H9 (cell line): ENCODE measurements around the gene C16orf86. TPM values are rescaled to one million over a fixed set of nuclear protein-coding genes. Genes with fewer than 3 reads are reported as not detected.

Experiments used
- DNase-seq: peaks from one replicate; pipeline ENCODE4 v3.0.0-alpha.2; 2017
- H2AFZ ChIP-seq: one replicate; pipeline ENCODE4 v1.6.1; 2013; ENCODE audit warnings: mild to moderate bottlenecking, low read length, control low read depth, moderate library complexity
- H2AK5ac ChIP-seq: 2 replicates; pipeline ENCODE4 v1.6.1; 2013; ENCODE audit warnings: low read length, control low read depth, mixed read lengths; ENCODE audit not compliant: insufficient read length
- H2BK120ac ChIP-seq: one replicate; pipeline ENCODE4 v1.6.1; 2013; ENCODE audit warnings: low read depth, mild to moderate bottlenecking, low read length, control low read depth, inconsistent platforms; ENCODE audit not compliant: poor library complexity, severe bottlenecking
- H2BK12ac ChIP-seq: 2 replicates; pipeline ENCODE4 v1.6.1; 2013; ENCODE audit warnings: low read length, control low read depth, mixed read lengths, low read depth; ENCODE audit not compliant: insufficient read length
- H2BK15ac ChIP-seq: 2 replicates; pipeline ENCODE4 v1.6.1; 2013; ENCODE audit warnings: low read depth, low read length, control low read depth
- H2BK20ac ChIP-seq: one replicate; pipeline ENCODE4 v1.6.1; 2013; ENCODE audit warnings: low read depth, mild to moderate bottlenecking, low read length, control low read depth, inconsistent platforms; ENCODE audit not compliant: poor library complexity, severe bottlenecking
- H2BK5ac ChIP-seq: 2 replicates; pipeline ENCODE4 v1.6.1; 2013; ENCODE audit warnings: low read length, control low read depth, mixed read lengths; ENCODE audit not compliant: insufficient read length
- H3K14ac ChIP-seq: 2 replicates; pipeline ENCODE4 v1.6.1; 2013; ENCODE audit warnings: low read length, control low read depth; ENCODE audit not compliant: insufficient read depth
- H3K18ac ChIP-seq: 2 replicates; pipeline ENCODE4 v1.6.1; 2013; ENCODE audit warnings: low read depth, mild to moderate bottlenecking, mixed read lengths, low read length, control low read depth; ENCODE audit not compliant: insufficient read length
- H3K23ac ChIP-seq: 2 replicates; pipeline ENCODE4 v1.6.1; 2013; ENCODE audit warnings: low read length, control low read depth, mixed read lengths, low read depth; ENCODE audit not compliant: insufficient read length
- H3K23me2 ChIP-seq: 2 replicates; pipeline ENCODE4 v1.6.1; 2013; ENCODE audit warnings: low read depth, mild to moderate bottlenecking, mixed read lengths, low read length, control low read depth; ENCODE audit not compliant: insufficient read length, poor library complexity, severe bottlenecking
- H3K27ac ChIP-seq: 2 replicates; pipeline ENCODE4 v1.5.1; 2013; ENCODE audit warnings: low read length, control low read depth, mixed read lengths, low read depth; ENCODE audit not compliant: insufficient read length
- H3K27me3 ChIP-seq: 2 replicates; pipeline ENCODE4 v1.6.1; 2013; ENCODE audit warnings: low read length, control low read depth, inconsistent platforms; ENCODE audit not compliant: insufficient read depth
- H3K4ac ChIP-seq: 2 replicates; pipeline ENCODE4 v1.6.1; 2013; ENCODE audit warnings: low read depth, mild to moderate bottlenecking, control low read depth, inconsistent platforms, low read length, moderate library complexity
- H3K4me1 ChIP-seq: 2 replicates; pipeline ENCODE4 v1.6.1; 2013; ENCODE audit warnings: low read length, control low read depth, inconsistent platforms; ENCODE audit not compliant: insufficient read depth
- H3K4me2 ChIP-seq: 2 replicates; pipeline ENCODE4 v1.6.1; 2013; ENCODE audit warnings: low read length, control low read depth, mixed read lengths; ENCODE audit not compliant: insufficient read length, insufficient read depth
- H3K56ac ChIP-seq: 2 replicates; pipeline ENCODE4 v1.6.1; 2013; ENCODE audit warnings: low read depth, mild to moderate bottlenecking, mixed read lengths, low read length, control low read depth; ENCODE audit not compliant: insufficient read length
- H3K79me1 ChIP-seq: 2 replicates; pipeline ENCODE4 v1.6.1; 2013; ENCODE audit warnings: low read depth, mild to moderate bottlenecking, moderate library complexity, low read length, control low read depth, inconsistent platforms; ENCODE audit not compliant: insufficient read depth, poor library complexity, severe bottlenecking
- H3K79me2 ChIP-seq: 2 replicates; pipeline ENCODE4 v1.6.1; 2013; ENCODE audit warnings: low read length, control low read depth, inconsistent platforms; ENCODE audit not compliant: insufficient read depth
- H3K9ac ChIP-seq: 2 replicates; pipeline ENCODE4 v1.6.1; 2013; ENCODE audit warnings: low read length, control low read depth, mixed read lengths; ENCODE audit not compliant: insufficient read length; ENCODE audit errors: extremely low read depth
- H3K9me3 ChIP-seq: one replicate; pipeline ENCODE4 v1.6.1; 2013; ENCODE audit warnings: low read depth, low read length, inconsistent platforms; ENCODE audit not compliant: control insufficient read depth
- H3T11ph ChIP-seq: one replicate; pipeline ENCODE4 v1.6.1; 2013; ENCODE audit warnings: mild to moderate bottlenecking, low read length, control low read depth, inconsistent platforms
- H4K20me1 ChIP-seq: one replicate; pipeline ENCODE4 v1.6.1; 2013; ENCODE audit not compliant: control insufficient read depth, insufficient read length, insufficient read depth
- H4K5ac ChIP-seq: 2 replicates; pipeline ENCODE4 v1.6.1; 2013; ENCODE audit warnings: low read depth, mild to moderate bottlenecking, mixed read lengths, low read length, control low read depth; ENCODE audit not compliant: insufficient read length
- H4K8ac ChIP-seq: replicated peaks from 2 replicates; pipeline ENCODE4 v1.6.1; 2013; ENCODE audit warnings: low read length, control low read depth, mixed read lengths, low read depth; ENCODE audit not compliant: insufficient read length
- H4K91ac ChIP-seq: 2 replicates; pipeline ENCODE4 v1.6.1; 2013; ENCODE audit warnings: low read depth, mild to moderate bottlenecking, moderate library complexity, mixed read lengths, low read length, control low read depth; ENCODE audit not compliant: insufficient read length
- H3K27ac Mint-ChIP-seq, 3 experiments: 2 replicates in 2 of 3; 3 replicates in 1 of 3; pipeline ENCODE4 v1.8.0; 2020 to 2021; ENCODE audit warnings: mixed read lengths in 3 of 3, mild to moderate bottlenecking in 1 of 3, moderate library complexity in 1 of 3
- H3K27me3 Mint-ChIP-seq: 2 replicates; pipeline ENCODE4 v1.8.0; 2021; ENCODE audit warnings: low read depth, mild to moderate bottlenecking, moderate library complexity, mixed read lengths
- H3K36me3 Mint-ChIP-seq, 3 experiments: 2 replicates in 2 of 3; 3 replicates in 1 of 3; pipeline ENCODE4 v1.8.0; 2020 to 2021; ENCODE audit warnings: low read depth in 3 of 3, mixed read lengths in 3 of 3; ENCODE audit not compliant: insufficient read depth in 1 of 3
- H3K4me1 Mint-ChIP-seq, 2 experiments: 2 replicates each; pipeline ENCODE4 v1.8.0; 2020; ENCODE audit warnings: mixed read lengths in 2 of 2
- H3K4me3 Mint-ChIP-seq, 2 experiments: 2 replicates in 1 of 2; 3 replicates in 1 of 2; pipeline ENCODE4 v1.8.0; 2020 to 2021; ENCODE audit warnings: mild to moderate bottlenecking in 2 of 2, mixed read lengths in 2 of 2, moderate library complexity in 1 of 2
- H3K9me3 Mint-ChIP-seq, 2 experiments: 2 replicates in 1 of 2; 3 replicates in 1 of 2; pipeline ENCODE4 v1.8.0; 2020; ENCODE audit warnings: mild to moderate bottlenecking in 2 of 2, mixed read lengths in 2 of 2, moderate library complexity in 1 of 2
- CTCF ChIP-seq: fragments of 200-600 bp; sonication (generic); conservative IDR thresholded peaks from 3 replicates; pipeline ENCODE4 v1.8.0; 2021; ENCODE audit warnings: antibody characterized with exemption, mild to moderate bottlenecking
- WGBS: extraction: QIAGEN DNeasy Blood & Tissue Kit; methylation state at CpG from one replicate; pipeline ENCODE4 v1.1.7; 2013; ENCODE audit warnings: missing lambda C conversion rate, low lambda C conversion rate, mixed read lengths; ENCODE audit not compliant: insufficient read length; ENCODE audit errors: extremely low coverage; 5-methylcytosine and 5-hydroxymethylcytosine counted together
- total RNA-seq: library from RNA; stranded (reverse); gene quantifications from 2 replicates; pipeline ENCODE4 v1.2.1, GENCODE V29; 2021

Gene C16orf86
- total RNA-seq, 1 experiment from 2014 or later: 1.5 TPM

- no peak for TF ChIP-seq CTCF
- peaks cover 2% of the 10 kb centered on the region for H3K27me3 Mint-ChIP-seq
- no CpG with 5 or more reads among the region's 39 CpGs for WGBS
Measured at GRCh38 chr16:67661101-67661761, 5.4 kb upstream of the C16orf86 start.

More at GRCh38 chr16:67661101-67661761, 5.4 kb upstream of the C16orf86 start:
- Mint-ChIP-seq H3K4me3 (peak overlapping the region; percentile 85 to 91), H3K36me3 (peaks cover 7 to 19% (median 8%) of the 10 kb centered on the region in 3 experiments; a peak in 5 of 7 replicates), H3K9me3 (no peaks in the 10 kb centered on the region), H3K4me1 (peaks cover 14 to 28% of the 10 kb centered on the region in 2 experiments), H3K27ac (peak overlapping the region; percentile 79 to 96 (median 93); a peak in 5 of 7 replicates)
- H2BK120ac ChIP-seq: no peak overlapping the region
- H2BK15ac ChIP-seq: no peak overlapping the region
- H4K20me1 ChIP-seq: no peaks in the 10 kb centered on the region
- no peak overlapping the region for H3K56ac ChIP-seq
- no peak overlapping the region for H2BK5ac ChIP-seq
- H3K9me3 ChIP-seq: no peaks in the 10 kb centered on the region
- H4K8ac ChIP-seq: no peak overlapping the region
- H3T11ph ChIP-seq: no peak overlapping the region
- peak overlapping the region; percentile 15 for H3K18ac ChIP-seq
- peak overlapping the region; percentile 57 for H3K4me2 ChIP-seq
- H3K27ac ChIP-seq: no peak overlapping the region
- no peaks in the 10 kb centered on the region for H3K27me3 ChIP-seq
- no peak overlapping the region for H2BK12ac ChIP-seq
- H3K4ac ChIP-seq: no peak overlapping the region
- DNase-seq: peak; percentile 79
- H4K5ac ChIP-seq: no peak overlapping the region
- no peak overlapping the region for H3K23ac ChIP-seq
- H4K91ac ChIP-seq: no peak overlapping the region
- H3K23me2 ChIP-seq: peaks cover 15% of the 10 kb centered on the region
- no peak overlapping the region for H2AK5ac ChIP-seq
- H3K79me2 ChIP-seq: no peaks in the 10 kb centered on the region
- H3K4me1 ChIP-seq: no peaks in the 10 kb centered on the region
- H3K14ac ChIP-seq: no peak overlapping the region
- no peak overlapping the region for H2BK20ac ChIP-seq
- H2AFZ ChIP-seq: no peak overlapping the region
- H3K9ac ChIP-seq: no peak overlapping the region
- no peaks in the 10 kb centered on the region for H3K79me1 ChIP-seq
